ENCODE results near the gene N4BP2L2. TPM values are rescaled to one million over a fixed set of nuclear protein-coding genes. Genes with fewer than 3 reads are reported as not detected.

N4BP2L2 gene
- total RNA-seq (2014; rRNA removed; shearing (Covaris generic)) = 63.1 and 82.5 TPM in 2 replicates
- 149 and 160 TPM in 2 replicates for polyA plus RNA-seq (2016; fragmentation: Nextera tagmentation; extraction: Ambion mirVana)
- long read RNA-seq, full-length matches to known transcripts = 7 of 31 reads
- long read RNA-seq, partial matches to known transcripts = 19 of 31 reads
- long read RNA-seq, other reads (novel, unspliced or antisense) = 5 of 31 reads

DNA sequence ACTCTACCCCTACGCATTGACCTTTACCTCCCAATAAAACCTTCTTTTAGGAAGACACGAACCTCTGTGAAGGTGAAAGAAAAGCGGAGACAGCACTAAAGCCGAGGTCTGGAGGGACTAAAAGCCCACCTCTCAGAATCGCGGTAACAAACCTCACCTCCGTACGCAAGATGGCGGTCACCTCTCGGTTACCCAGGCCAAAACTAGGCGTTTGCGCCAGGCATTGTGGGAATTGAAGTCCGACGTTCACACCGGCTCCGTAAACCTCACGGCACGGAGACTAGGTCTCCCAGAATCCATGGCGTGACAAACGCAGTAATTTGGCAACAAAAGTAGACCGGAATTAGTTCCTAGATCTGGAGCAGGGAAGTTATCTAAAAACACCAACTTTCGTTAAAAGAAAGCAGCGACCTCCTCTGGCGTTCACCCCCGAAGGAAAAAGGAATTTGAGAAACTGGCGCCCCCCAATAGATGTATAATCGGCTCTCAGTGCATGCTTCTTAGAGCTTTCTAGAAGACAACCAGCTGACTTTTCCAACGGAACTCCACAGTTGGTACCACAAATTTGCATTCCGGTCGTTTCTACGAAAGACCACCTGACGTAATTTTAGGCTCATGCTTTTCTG is at the start of gene N4BP2L2:
N4BP2L2 (minus strand) TSS at position 175 of the 626 bp plus-strand sequence. CDS start 1,768 bp downstream, outside the sequence.
- Histone ChIP-seq H3K4me1 (ENCODE audit: insufficient read depth) (peaks cover 5% of the 10 kb centered on the region), H3K27me3 (ENCODE audit: insufficient read depth) (no peaks in the 10 kb centered on the region), H3K4me2 (peak within 1 kb of the TSS; percentile 80), H3K27ac (ENCODE audit: low read depth) (peak within 1 kb of the TSS; percentile 92), H3K79me2 (replicated peaks; ENCODE audit: insufficient read depth) (peaks cover 45% of the 10 kb centered on the region), H3K36me3 (ENCODE audit: insufficient read depth) (peaks cover 16% of the 10 kb centered on the region; the same call in 1 of the 2 replicates), H3F3A (replicated peaks; ENCODE audit: low read depth) (no peaks in the 10 kb centered on the region), H3K4me3 (peak within 1 kb of the TSS; percentile 72), H3K9me2 (ENCODE audit: insufficient read depth) (no peaks in the 10 kb centered on the region), H4K20me1 (replicated peaks; ENCODE audit: insufficient read depth) (no peaks in the 10 kb centered on the region; the same call in none of the 2 replicates), H2AFZ (peak within 1 kb of the TSS; percentile 40; the same call in 1 of the 2 replicates)
- Mint-ChIP-seq H3K27me3 (ENCODE audit: insufficient read depth, low read depth, poor library complexity) (no peaks in the 10 kb centered on the region), H3K4me1 (peaks cover 19% of the 10 kb centered on the region), H3K4me3 (peak within 1 kb of the TSS; percentile 96), H3K36me3 (ENCODE audit: low read depth) (peaks cover 25% of the 10 kb centered on the region), H3K9me3 (no peaks in the 10 kb centered on the region; the same call in 2 of the 3 replicates), H3K27ac (peak within 1 kb of the TSS; percentile 97)
- peak; percentile 99 for ATAC-seq
- TF ChIP-seq, protein P1, sequence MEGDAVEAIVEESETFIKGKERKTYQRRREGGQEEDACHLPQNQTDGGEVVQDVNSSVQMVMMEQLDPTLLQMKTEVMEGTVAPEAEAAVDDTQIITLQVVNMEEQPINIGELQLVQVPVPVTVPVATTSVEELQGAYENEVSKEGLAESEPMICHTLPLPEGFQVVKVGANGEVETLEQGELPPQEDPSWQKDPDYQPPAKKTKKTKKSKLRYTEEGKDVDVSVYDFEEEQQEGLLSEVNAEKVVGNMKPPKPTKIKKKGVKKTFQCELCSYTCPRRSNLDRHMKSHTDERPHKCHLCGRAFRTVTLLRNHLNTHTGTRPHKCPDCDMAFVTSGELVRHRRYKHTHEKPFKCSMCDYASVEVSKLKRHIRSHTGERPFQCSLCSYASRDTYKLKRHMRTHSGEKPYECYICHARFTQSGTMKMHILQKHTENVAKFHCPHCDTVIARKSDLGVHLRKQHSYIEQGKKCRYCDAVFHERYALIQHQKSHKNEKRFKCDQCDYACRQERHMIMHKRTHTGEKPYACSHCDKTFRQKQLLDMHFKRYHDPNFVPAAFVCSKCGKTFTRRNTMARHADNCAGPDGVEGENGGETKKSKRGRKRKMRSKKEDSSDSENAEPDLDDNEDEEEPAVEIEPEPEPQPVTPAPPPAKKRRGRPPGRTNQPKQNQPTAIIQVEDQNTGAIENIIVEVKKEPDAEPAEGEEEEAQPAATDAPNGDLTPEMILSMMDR (conservative IDR thresholded peaks at IDR 0.05; ENCODE audit: low read depth in 2 of 2) = peak in 1 of 2 experiments; percentile 62; a peak in 2 of 4 replicates
- TF ChIP-seq, protein P2, sequence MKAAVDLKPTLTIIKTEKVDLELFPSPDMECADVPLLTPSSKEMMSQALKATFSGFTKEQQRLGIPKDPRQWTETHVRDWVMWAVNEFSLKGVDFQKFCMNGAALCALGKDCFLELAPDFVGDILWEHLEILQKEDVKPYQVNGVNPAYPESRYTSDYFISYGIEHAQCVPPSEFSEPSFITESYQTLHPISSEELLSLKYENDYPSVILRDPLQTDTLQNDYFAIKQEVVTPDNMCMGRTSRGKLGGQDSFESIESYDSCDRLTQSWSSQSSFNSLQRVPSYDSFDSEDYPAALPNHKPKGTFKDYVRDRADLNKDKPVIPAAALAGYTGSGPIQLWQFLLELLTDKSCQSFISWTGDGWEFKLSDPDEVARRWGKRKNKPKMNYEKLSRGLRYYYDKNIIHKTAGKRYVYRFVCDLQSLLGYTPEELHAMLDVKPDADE (IDR thresholded peaks at IDR 0.05) = peak; percentile 96
- TF ChIP-seq CREB1 (CRISPR knock-in tag; IDR thresholded peaks at IDR 0.05; ENCODE audit: low read depth) (peak; percentile 66), ZNF114 (CRISPR knock-in tag; IDR thresholded peaks at IDR 0.05) (no peak), POLR2AphosphoS5 (IDR thresholded peaks at IDR 0.05; ENCODE audit: low read depth) (peak; percentile 67)
- TF ChIP-seq, protein P3, sequence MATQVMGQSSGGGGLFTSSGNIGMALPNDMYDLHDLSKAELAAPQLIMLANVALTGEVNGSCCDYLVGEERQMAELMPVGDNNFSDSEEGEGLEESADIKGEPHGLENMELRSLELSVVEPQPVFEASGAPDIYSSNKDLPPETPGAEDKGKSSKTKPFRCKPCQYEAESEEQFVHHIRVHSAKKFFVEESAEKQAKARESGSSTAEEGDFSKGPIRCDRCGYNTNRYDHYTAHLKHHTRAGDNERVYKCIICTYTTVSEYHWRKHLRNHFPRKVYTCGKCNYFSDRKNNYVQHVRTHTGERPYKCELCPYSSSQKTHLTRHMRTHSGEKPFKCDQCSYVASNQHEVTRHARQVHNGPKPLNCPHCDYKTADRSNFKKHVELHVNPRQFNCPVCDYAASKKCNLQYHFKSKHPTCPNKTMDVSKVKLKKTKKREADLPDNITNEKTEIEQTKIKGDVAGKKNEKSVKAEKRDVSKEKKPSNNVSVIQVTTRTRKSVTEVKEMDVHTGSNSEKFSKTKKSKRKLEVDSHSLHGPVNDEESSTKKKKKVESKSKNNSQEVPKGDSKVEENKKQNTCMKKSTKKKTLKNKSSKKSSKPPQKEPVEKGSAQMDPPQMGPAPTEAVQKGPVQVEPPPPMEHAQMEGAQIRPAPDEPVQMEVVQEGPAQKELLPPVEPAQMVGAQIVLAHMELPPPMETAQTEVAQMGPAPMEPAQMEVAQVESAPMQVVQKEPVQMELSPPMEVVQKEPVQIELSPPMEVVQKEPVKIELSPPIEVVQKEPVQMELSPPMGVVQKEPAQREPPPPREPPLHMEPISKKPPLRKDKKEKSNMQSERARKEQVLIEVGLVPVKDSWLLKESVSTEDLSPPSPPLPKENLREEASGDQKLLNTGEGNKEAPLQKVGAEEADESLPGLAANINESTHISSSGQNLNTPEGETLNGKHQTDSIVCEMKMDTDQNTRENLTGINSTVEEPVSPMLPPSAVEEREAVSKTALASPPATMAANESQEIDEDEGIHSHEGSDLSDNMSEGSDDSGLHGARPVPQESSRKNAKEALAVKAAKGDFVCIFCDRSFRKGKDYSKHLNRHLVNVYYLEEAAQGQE (IDR thresholded peaks at IDR 0.05; ENCODE audit: unreplicated experiment) = no peak
- peak; percentile 98 for DNase-seq (ENCODE audit: low spot score)

Measured in GM23338 (cell line).